ENCODE measurements around the gene ELFN1.

The ELFN1 gene

GRCh38 chr7:1669954-1670893, at the start of gene ELFN1:
Gene ELFN1, plus strand, starts transcription at chr7:1670277. Its CDS starts 74,320 bp downstream, at chr7:1744597.
- no peak for DNase-seq

GRCh38 chr7:1620835-1621234, 49.2 kb upstream of the ELFN1 start:
- no peak for DNase-seq

GRCh38 chr7:1621718-1622117, 48.4 kb upstream of the ELFN1 start:
- no peak for DNase-seq

GRCh38 chr7:1622441-1622840, 47.6 kb upstream of the ELFN1 start:
- no peak for DNase-seq

- DNase-seq = no peak
These were observed 46.3 kb upstream of the ELFN1 start for GRCh38 chr7:1623810-1624209.

GRCh38 chr7:1624999-1625927, 44.8 kb upstream of the ELFN1 start:
- no peak for DNase-seq

- DNase-seq = no peak
These were observed 43.3 kb upstream of the ELFN1 start for GRCh38 chr7:1626769-1627168.

GRCh38 chr7:1630700-1631336, 39.3 kb upstream of the ELFN1 start:
- no peak for DNase-seq

- no peak for DNase-seq
These were observed 38.4 kb upstream of the ELFN1 start for GRCh38 chr7:1631678-1632077.

- no peak for DNase-seq
These were observed 37.6 kb upstream of the ELFN1 start for GRCh38 chr7:1632506-1632905.

GRCh38 chr7:1632916-1633785, 36.9 kb upstream of the ELFN1 start:
- DNase-seq = no peak

- no peak for DNase-seq
These were observed 34.7 kb upstream of the ELFN1 start for GRCh38 chr7:1635401-1635800.

GRCh38 chr7:1637155-1637554, 32.9 kb upstream of the ELFN1 start:
- DNase-seq = no peak

- no peak for DNase-seq
These were observed 31.8 kb upstream of the ELFN1 start for GRCh38 chr7:1638215-1638661.

- no peak for DNase-seq
These were observed 31.0 kb upstream of the ELFN1 start for GRCh38 chr7:1639071-1639470.

GRCh38 chr7:1639532-1640175, 30.4 kb upstream of the ELFN1 start:
- DNase-seq = no peak

- DNase-seq = no peak
These were observed 29.5 kb upstream of the ELFN1 start for GRCh38 chr7:1640376-1641172.

- no peak for DNase-seq
These were observed 28.9 kb upstream of the ELFN1 start for GRCh38 chr7:1641173-1641572.

GRCh38 chr7:1641661-1642260, 28.3 kb upstream of the ELFN1 start:
- no peak for DNase-seq

GRCh38 chr7:1642291-1642731, 27.8 kb upstream of the ELFN1 start:
- no peak for DNase-seq

All from activated T-cell treated with anti-CD3 and anti-CD28 coated beads for 4 hours (primary cell).